IMR-90 (cell line): Measurements from ENCODE around the gene CLEC16A. TPM values are rescaled to one million over a fixed set of nuclear protein-coding genes. Genes with fewer than 3 reads are reported as not detected.
A peak's percentile ranks its signal among the peaks of the same experiment; 100 is the strongest.

Source experiments
- ATAC-seq: fragments of 200-7000 bp; cut with Tn5 transposase; 2 replicates; pipeline ENCODE4 v1.9.1; 2020; ENCODE audit warnings: low read depth, mild to moderate bottlenecking, moderate library complexity
- BruUV-seq: library from RNA; stranded (reverse); fragments of 400-500 nt; replicated peaks from 2 replicates; lab custom pipeline; 2021; lab: Mats Ljungman, UMichigan
- CTCF ChIA-PET: fragments of 300-600 bp; formaldehyde crosslinking; extraction: SDS; loops from one replicate; lab custom pipeline; 2021; ENCODE audit warnings: antibody characterized with exemption; lab: Yijun Ruan, JAX
- POLR2A ChIA-PET: fragments of 300-600 bp; sonication (Branson Sonifier 250); formaldehyde crosslinking; loops from one replicate; lab custom pipeline; 2022; ENCODE audit warnings: antibody characterized with exemption; ENCODE audit not compliant: unreplicated experiment; lab: Charles Lee
- DNase-seq: peaks from one replicate; pipeline ENCODE4 v3.0.0; 2013
- H2AFZ ChIP-seq: replicated peaks from 2 replicates; pipeline ENCODE3; 2013; ENCODE audit warnings: low read length, mild to moderate bottlenecking; ENCODE audit not compliant: poor library complexity
- H2AK5ac ChIP-seq: 2 replicates; pipeline ENCODE4 v1.6.1; 2013; ENCODE audit warnings: low read depth, low read length, inconsistent platforms
- H2AK9ac ChIP-seq: replicated peaks from 2 replicates; pipeline ENCODE3; 2013; ENCODE audit warnings: mild to moderate bottlenecking, low read depth, low read length, moderate library complexity; ENCODE audit not compliant: poor library complexity
- H2BK120ac ChIP-seq: 2 replicates; pipeline ENCODE4 v1.6.1; 2013; ENCODE audit warnings: low read depth, low read length, inconsistent platforms
- H2BK15ac ChIP-seq: 3 replicates; pipeline ENCODE4 v1.6.1; 2013; ENCODE audit warnings: low read depth, low read length, inconsistent platforms
- H2BK20ac ChIP-seq: 2 replicates; pipeline ENCODE4 v1.6.1; 2013; ENCODE audit warnings: low read depth, mild to moderate bottlenecking, inconsistent platforms, low read length, moderate library complexity
- H2BK5ac ChIP-seq: 2 replicates; pipeline ENCODE4 v1.6.1; 2013; ENCODE audit warnings: mild to moderate bottlenecking, low read depth, low read length, inconsistent platforms; ENCODE audit not compliant: poor library complexity, severe bottlenecking
- H3K14ac ChIP-seq: replicated peaks from 2 replicates; pipeline ENCODE4 v1.6.1; 2013; ENCODE audit warnings: low read depth, low read length, inconsistent platforms
- H3K18ac ChIP-seq: 2 replicates; pipeline ENCODE4 v1.6.1; 2013; ENCODE audit warnings: low read depth, low read length, control low read depth
- H3K23ac ChIP-seq: 2 replicates; pipeline ENCODE4 v1.6.1; 2013; ENCODE audit warnings: low read depth, low read length, inconsistent platforms
- H3K27ac ChIP-seq: 2 replicates; pipeline ENCODE4 v1.5.1; 2013; ENCODE audit warnings: mild to moderate bottlenecking, control low read depth, low read length; ENCODE audit not compliant: insufficient read depth
- H3K27me3 ChIP-seq: 2 replicates; pipeline ENCODE4 v1.6.1; 2013; ENCODE audit warnings: low read length; ENCODE audit not compliant: control insufficient read depth, insufficient read depth
- H3K36me3 ChIP-seq: 2 replicates; pipeline ENCODE4 v1.6.1; 2013; ENCODE audit warnings: low read length, mixed read lengths; ENCODE audit not compliant: control insufficient read depth, insufficient read depth
- H3K4ac ChIP-seq: 2 replicates; pipeline ENCODE4 v1.6.1; 2013; ENCODE audit warnings: low read depth, low read length, inconsistent platforms
- H3K4me1 ChIP-seq: 2 replicates; pipeline ENCODE4 v1.6.1; 2013; ENCODE audit warnings: low read length, mixed read lengths; ENCODE audit not compliant: control insufficient read depth, insufficient read depth
- H3K4me2 ChIP-seq: 2 replicates; pipeline ENCODE4 v1.6.1; 2013; ENCODE audit warnings: low read depth, mild to moderate bottlenecking, control low read depth, low read length, moderate library complexity
- H3K4me3 ChIP-seq: 2 replicates; pipeline ENCODE4 v1.5.1; 2013; ENCODE audit warnings: low read depth, mild to moderate bottlenecking, control low read depth, low read length, moderate library complexity; ENCODE audit not compliant: insufficient read depth
- H3K56ac ChIP-seq: 2 replicates; pipeline ENCODE4 v1.6.1; 2013; ENCODE audit warnings: low read length, inconsistent platforms; ENCODE audit not compliant: insufficient read depth; ENCODE audit errors: extremely low read depth
- H3K79me1 ChIP-seq, 2 experiments: 2 replicates each; pipeline ENCODE4 v1.6.1; 2013; ENCODE audit warnings: low read length in 2 of 2, inconsistent platforms in 1 of 2, low read depth in 1 of 2
- H3K9ac ChIP-seq: 2 replicates; pipeline ENCODE4 v1.6.1; 2013; ENCODE audit warnings: low read depth, low read length, control low read depth
- H3K9me1 ChIP-seq: 2 replicates; pipeline ENCODE4 v1.6.1; 2013; ENCODE audit warnings: low read length, inconsistent platforms; ENCODE audit not compliant: insufficient read depth
- H3K9me3 ChIP-seq: 2 replicates; pipeline ENCODE4 v1.6.1; 2013; ENCODE audit warnings: low read length; ENCODE audit not compliant: control insufficient read depth, insufficient read depth
- H4K20me1 ChIP-seq: 2 replicates; pipeline ENCODE4 v1.6.1; 2013; ENCODE audit warnings: low read length, inconsistent platforms; ENCODE audit not compliant: insufficient read depth
- H4K5ac ChIP-seq: 2 replicates; pipeline ENCODE4 v1.6.1; 2013; ENCODE audit warnings: mild to moderate bottlenecking, low read depth, low read length, control low read depth
- H4K8ac ChIP-seq, 2 experiments: 2 replicates each; pipeline ENCODE4 v1.6.1; 2013; ENCODE audit warnings: low read depth in 2 of 2, low read length in 2 of 2, control low read depth in 1 of 2, inconsistent platforms in 1 of 2
- H4K91ac ChIP-seq: 2 replicates; pipeline ENCODE4 v1.6.1; 2013; ENCODE audit warnings: low read depth, low read length, inconsistent platforms; ENCODE audit not compliant: insufficient read depth
- BHLHE40 ChIP-seq: fragments of 150-350 bp; IDR thresholded peaks from 2 replicates; pipeline ENCODE4 v1.6.1; 2016; ENCODE audit warnings: mild to moderate bottlenecking, low read depth, low read length
- FOS ChIP-seq: fragments of 150-350 bp; IDR thresholded peaks from 2 replicates; pipeline ENCODE4 v1.6.1; 2016; ENCODE audit warnings: low read depth, low read length
- MAFK ChIP-seq: IDR thresholded peaks from 2 replicates; pipeline ENCODE4 v1.6.1; 2012; ENCODE audit warnings: low read depth, low read length, improper control_type of control experiment
- MAZ ChIP-seq: IDR thresholded peaks from 2 replicates; pipeline ENCODE4 v1.6.1; 2012; ENCODE audit warnings: low read depth, mild to moderate bottlenecking, low read length, improper control_type of control experiment, moderate library complexity, borderline replicate concordance
- MXI1 ChIP-seq: IDR thresholded peaks from 2 replicates; pipeline ENCODE4 v1.6.1; 2012; ENCODE audit warnings: low read depth, mild to moderate bottlenecking, low read length, moderate library complexity, borderline replicate concordance
- NFE2L2 ChIP-seq: fragments of 150-350 bp; IDR thresholded peaks from 2 replicates; pipeline ENCODE4 v1.6.1; 2016; ENCODE audit warnings: low read depth, mild to moderate bottlenecking, low read length
- RCOR1 ChIP-seq: IDR thresholded peaks from 2 replicates; pipeline ENCODE4 v1.6.1; 2012; ENCODE audit warnings: mild to moderate bottlenecking, low read length, improper control_type of control experiment; ENCODE audit not compliant: insufficient replicate concordance
- RFX5 ChIP-seq: IDR thresholded peaks from 2 replicates; pipeline ENCODE4 v1.8.0; 2012; ENCODE audit warnings: low read depth, mild to moderate bottlenecking, low read length, moderate library complexity
- SMC3 ChIP-seq: fragments of 150-350 bp; IDR thresholded peaks from 2 replicates; pipeline ENCODE4 v1.6.1; 2016; ENCODE audit warnings: low read depth, mild to moderate bottlenecking, antibody characterized with exemption, low read length, moderate library complexity
- WGBS, 2 experiments: methylation state at CpG; one replicate each; pipeline versions ENCODE4 v1.1.5 to v1.1.7; 2013; ENCODE audit warnings: missing lambda C conversion rate in 2 of 2; ENCODE audit not compliant: insufficient read length in 1 of 2; ENCODE audit errors: extremely low coverage in 2 of 2; 5-methylcytosine and 5-hydroxymethylcytosine counted together
- dilution Hi-C: fragments of 300-500 bp; cut with HindIII; formaldehyde crosslinking; loops from one replicate; pipeline ENCODE4 v1.14.3; 2018; ENCODE audit warnings: low sequenced_read_pairs; ENCODE audit not compliant: unreplicated experiment
- in situ Hi-C: fragments of 300-500 bp; cut with MboI; formaldehyde crosslinking; loops from 3 replicates; pipeline ENCODE4 v1.14.3; 2019; ENCODE audit warnings: low sequenced_read_pairs, inconsistent platforms, mixed read lengths
- intact Hi-C: fragments of 100-400 bp; cut with micrococcal nuclease; formaldehyde crosslinking; loops from 2 replicates; pipeline ENCODE4 v1.10.0; 2022
- polyA plus RNA-seq, 3 experiments: library from polyadenylated mRNA; depleted of rRNA; stranded (reverse); fragments of >200 nt; gene quantifications; 2 replicates each; pipeline ENCODE4 v1.2.3, GENCODE V29; 2012; ENCODE audit warnings: low replicate concordance in 1 of 3
- total RNA-seq: library from RNA; depleted of rRNA; stranded (reverse); fragments of >200 nt; gene quantifications from 2 replicates; pipeline ENCODE4 v1.2.3, GENCODE V29; 2012
- TF ChIP-seq, protein P1 (sequence below): conservative IDR thresholded peaks from 2 replicates; pipeline ENCODE4 v1.5.1; 2012; ENCODE audit warnings: mild to moderate bottlenecking, low read depth, low read length, improper control_type of control experiment
- TF ChIP-seq, protein P2 (sequence below): fragments of 150-350 bp; IDR thresholded peaks from 2 replicates; pipeline ENCODE4 v1.6.1; 2017; ENCODE audit warnings: mild to moderate bottlenecking, antibody characterized with exemption, low read length, low read depth
- TF ChIP-seq, protein P3 (sequence below): fragments of 150-350 bp; IDR thresholded peaks from 2 replicates; pipeline ENCODE4 v1.6.1; 2016; ENCODE audit warnings: low read depth, mild to moderate bottlenecking, low read length, moderate library complexity, borderline replicate concordance

The CLEC16A gene
- total and polyA plus RNA-seq, 2 of the 4 experiments (the other 2 are of a cell fraction): 15.9 to 16.5 TPM

DNA sequence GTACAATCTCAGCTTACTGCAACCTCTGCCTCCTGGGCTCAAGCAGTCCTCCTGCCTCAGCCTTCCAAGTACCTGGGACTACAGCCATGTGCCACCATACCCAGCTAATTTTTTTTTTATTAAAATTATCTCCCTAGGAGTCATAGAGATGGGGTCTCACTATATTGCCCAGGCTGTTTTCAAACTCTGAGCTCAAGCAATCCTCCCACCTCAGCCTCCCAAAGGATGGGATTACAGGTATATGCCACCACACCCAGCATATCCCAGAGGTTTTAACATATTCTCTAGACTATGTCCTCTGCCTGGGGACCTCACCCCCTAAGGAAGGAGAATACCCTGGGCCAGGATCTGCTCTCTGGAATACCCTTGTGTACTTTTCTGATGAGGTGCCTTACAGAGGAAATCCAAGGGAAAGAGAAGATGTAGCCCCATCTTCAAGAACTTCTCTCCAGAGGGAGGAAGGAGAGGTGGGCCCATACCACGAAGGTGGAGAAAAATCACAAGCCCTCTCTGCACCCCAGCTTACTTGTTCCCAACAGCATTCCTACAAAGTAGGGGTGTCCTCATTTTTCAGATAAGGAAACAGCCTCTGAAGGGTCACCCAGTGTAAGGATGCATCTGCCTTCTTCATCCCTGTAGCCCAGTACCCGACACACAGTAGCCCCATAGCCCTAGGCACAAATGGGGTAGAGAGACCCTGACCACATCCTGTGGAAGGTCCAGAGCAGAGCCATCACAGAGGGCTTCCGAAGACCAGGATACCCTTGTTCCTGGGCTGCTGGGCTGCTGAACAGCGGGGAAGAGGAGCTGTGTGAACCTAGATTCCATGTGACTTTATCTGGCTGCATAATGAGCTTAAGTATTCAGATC, 160.0 kb downstream of the CLEC16A start:
- peak overlapping the region; percentile 63 to 93 for H4K8ac ChIP-seq
- H2AK9ac ChIP-seq: peak overlapping the region; percentile 87
- DNase-seq (no peak), ATAC-seq (peak; percentile 44)
- no peaks in the 10 kb centered on the region for H3K9me3 ChIP-seq
- H2AFZ ChIP-seq: peak overlapping the region; percentile 63
- H3K4me3 ChIP-seq: no peak overlapping the region
- peak overlapping the region; percentile 96 for H3K14ac ChIP-seq
- peak overlapping the region; percentile 99 for H3K18ac ChIP-seq
- no peaks in the 10 kb centered on the region for H4K20me1 ChIP-seq
- no CpG with 5 or more reads among the region's 4 CpGs for WGBS, 2 experiments
- POLR2A ChIA-PET: interaction anchor here (1.2 to 1.3 kb wide), 2 partner anchors 147 to 151 kb away, joined by 5 read pairs; no protein-coding TSS in a partner anchor
- peak overlapping the region; percentile 99 for H4K5ac ChIP-seq
- H3K23ac ChIP-seq: peak overlapping the region; percentile 97
- peak overlapping the region; percentile 83 for H3K56ac ChIP-seq
- peak overlapping the region; percentile 95 for H2BK5ac ChIP-seq
- H2BK20ac ChIP-seq: peak overlapping the region; percentile 95
- peak overlapping the region; percentile 97 for H3K4ac ChIP-seq
- peak overlapping the region; percentile 98 for H3K27ac ChIP-seq
- BruUV-seq: TSS peak; percentile 66
- peak overlapping the region; percentile 98 for H2BK120ac ChIP-seq
- intact Hi-C loops: loop anchor here (2.0 to 5.0 kb wide), 4 partner anchors 34 to 253 kb away; no protein-coding TSS in a partner anchor
- peak overlapping the region; percentile 98 for H4K91ac ChIP-seq
- H3K9ac ChIP-seq: peak overlapping the region; percentile 82
- H3K79me1 ChIP-seq: peaks cover 4 to 49% of the 10 kb centered on the region in 2 experiments; a peak in 3 of 4 replicates
- dilution Hi-C loops: no loop called here
- peak overlapping the region; percentile 57 for H3K4me2 ChIP-seq
- CTCF ChIA-PET: interaction anchor here (2.2 kb wide), 1 partner anchor 151 kb away, joined by 8 read pairs; no protein-coding TSS in a partner anchor
- H3K9me1 ChIP-seq: peaks cover 40% of the 10 kb centered on the region
- no peaks in the 10 kb centered on the region for H3K27me3 ChIP-seq
- peaks cover 66% of the 10 kb centered on the region for H3K4me1 ChIP-seq
- peak overlapping the region; percentile 90 for H2BK15ac ChIP-seq
- peak overlapping the region; percentile 96 for H2AK5ac ChIP-seq
- in situ Hi-C loops: loop anchor here (5.0 to 10.0 kb wide), 2 partner anchors 148 to 250 kb away; no protein-coding TSS in a partner anchor
- H3K36me3 ChIP-seq: no peaks in the 10 kb centered on the region
- no peak; the same call in 1 of the 2 replicates for TF ChIP-seq MXI1
- no peak for TF ChIP-seq MAZ
- no peak for TF ChIP-seq FOS
- no peak for TF ChIP-seq NFE2L2
- no peak for TF ChIP-seq RFX5
- TF ChIP-seq RCOR1: no peak
- TF ChIP-seq, protein P1, sequence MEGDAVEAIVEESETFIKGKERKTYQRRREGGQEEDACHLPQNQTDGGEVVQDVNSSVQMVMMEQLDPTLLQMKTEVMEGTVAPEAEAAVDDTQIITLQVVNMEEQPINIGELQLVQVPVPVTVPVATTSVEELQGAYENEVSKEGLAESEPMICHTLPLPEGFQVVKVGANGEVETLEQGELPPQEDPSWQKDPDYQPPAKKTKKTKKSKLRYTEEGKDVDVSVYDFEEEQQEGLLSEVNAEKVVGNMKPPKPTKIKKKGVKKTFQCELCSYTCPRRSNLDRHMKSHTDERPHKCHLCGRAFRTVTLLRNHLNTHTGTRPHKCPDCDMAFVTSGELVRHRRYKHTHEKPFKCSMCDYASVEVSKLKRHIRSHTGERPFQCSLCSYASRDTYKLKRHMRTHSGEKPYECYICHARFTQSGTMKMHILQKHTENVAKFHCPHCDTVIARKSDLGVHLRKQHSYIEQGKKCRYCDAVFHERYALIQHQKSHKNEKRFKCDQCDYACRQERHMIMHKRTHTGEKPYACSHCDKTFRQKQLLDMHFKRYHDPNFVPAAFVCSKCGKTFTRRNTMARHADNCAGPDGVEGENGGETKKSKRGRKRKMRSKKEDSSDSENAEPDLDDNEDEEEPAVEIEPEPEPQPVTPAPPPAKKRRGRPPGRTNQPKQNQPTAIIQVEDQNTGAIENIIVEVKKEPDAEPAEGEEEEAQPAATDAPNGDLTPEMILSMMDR: no peak
- TF ChIP-seq SMC3: no peak
- TF ChIP-seq, protein P2, sequence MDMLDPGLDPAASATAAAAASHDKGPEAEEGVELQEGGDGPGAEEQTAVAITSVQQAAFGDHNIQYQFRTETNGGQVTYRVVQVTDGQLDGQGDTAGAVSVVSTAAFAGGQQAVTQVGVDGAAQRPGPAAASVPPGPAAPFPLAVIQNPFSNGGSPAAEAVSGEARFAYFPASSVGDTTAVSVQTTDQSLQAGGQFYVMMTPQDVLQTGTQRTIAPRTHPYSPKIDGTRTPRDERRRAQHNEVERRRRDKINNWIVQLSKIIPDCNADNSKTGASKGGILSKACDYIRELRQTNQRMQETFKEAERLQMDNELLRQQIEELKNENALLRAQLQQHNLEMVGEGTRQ: no peak
- TF ChIP-seq, protein P3, sequence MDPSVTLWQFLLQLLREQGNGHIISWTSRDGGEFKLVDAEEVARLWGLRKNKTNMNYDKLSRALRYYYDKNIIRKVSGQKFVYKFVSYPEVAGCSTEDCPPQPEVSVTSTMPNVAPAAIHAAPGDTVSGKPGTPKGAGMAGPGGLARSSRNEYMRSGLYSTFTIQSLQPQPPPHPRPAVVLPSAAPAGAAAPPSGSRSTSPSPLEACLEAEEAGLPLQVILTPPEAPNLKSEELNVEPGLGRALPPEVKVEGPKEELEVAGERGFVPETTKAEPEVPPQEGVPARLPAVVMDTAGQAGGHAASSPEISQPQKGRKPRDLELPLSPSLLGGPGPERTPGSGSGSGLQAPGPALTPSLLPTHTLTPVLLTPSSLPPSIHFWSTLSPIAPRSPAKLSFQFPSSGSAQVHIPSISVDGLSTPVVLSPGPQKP: no peak
- TF ChIP-seq BHLHE40: no peak
- TF ChIP-seq MAFK: no peak
